Glutamatergic neuron (in vitro differentiated cells): ENCODE data around the gene SETD1B. TPM values are rescaled to one million over a fixed set of nuclear protein-coding genes. Genes with fewer than 3 reads are reported as not detected.

Experiments
- DNase-seq: peaks from one replicate; pipeline ENCODE4 v3.0.0; 2022
- H3K27ac Mint-ChIP-seq: one replicate; pipeline ENCODE4 v1.8.0; 2020; ENCODE audit warnings: mild to moderate bottlenecking, mixed read lengths, inconsistent platforms; ENCODE audit not compliant: unreplicated experiment
- H3K27me3 Mint-ChIP-seq: one replicate; pipeline ENCODE4 v1.8.0; 2020; ENCODE audit warnings: mild to moderate bottlenecking, moderate library complexity, mixed read lengths, inconsistent platforms; ENCODE audit not compliant: unreplicated experiment
- H3K36me3 Mint-ChIP-seq: one replicate; pipeline ENCODE4 v1.8.0; 2020; ENCODE audit warnings: mild to moderate bottlenecking, mixed read lengths, inconsistent platforms; ENCODE audit not compliant: unreplicated experiment
- H3K4me1 Mint-ChIP-seq: one replicate; pipeline ENCODE4 v1.8.0; 2020; ENCODE audit warnings: mild to moderate bottlenecking, low read depth, mixed read lengths, inconsistent platforms; ENCODE audit not compliant: unreplicated experiment
- H3K4me3 Mint-ChIP-seq: one replicate; pipeline ENCODE4 v1.8.0; 2020; ENCODE audit warnings: mild to moderate bottlenecking, mixed read lengths, inconsistent platforms; ENCODE audit not compliant: unreplicated experiment
- H3K9me3 Mint-ChIP-seq: one replicate; pipeline ENCODE4 v1.8.0; 2020; ENCODE audit warnings: mild to moderate bottlenecking, moderate library complexity, mixed read lengths, inconsistent platforms; ENCODE audit not compliant: unreplicated experiment
- CTCF ChIP-seq: fragments of 200-600 bp; sonication (generic); IDR thresholded peaks from one replicate; pipeline ENCODE4 v1.5.0; 2021; ENCODE audit not compliant: partially characterized antibody, unreplicated experiment
- total RNA-seq: library from RNA; stranded (reverse); fragmentation: NEBNext Ultra II Directional; extraction: Animal tissue kit (Norgen Biotek cat#: 25700); gene quantifications from one replicate; pipeline ENCODE4 v1.2.1, GENCODE V29; 2021; ENCODE audit not compliant: unreplicated experiment

Gene SETD1B
- total RNA-seq, 1 donor from 2014 or later = 35.0 TPM

GRCh38 chr12:121826318-121827150, 22.7 kb downstream of the SETD1B start:
- no peak overlapping the region for H3K4me3 Mint-ChIP-seq
- DNase-seq = no peak
- H3K27me3 Mint-ChIP-seq = peaks cover 18% of the 10 kb centered on the region
- H3K27ac Mint-ChIP-seq = peak overlapping the region; percentile 5
- no peak for TF ChIP-seq CTCF
- peaks cover 14% of the 10 kb centered on the region for H3K9me3 Mint-ChIP-seq
- no peaks in the 10 kb centered on the region for H3K4me1 Mint-ChIP-seq
- H3K36me3 Mint-ChIP-seq = no peaks in the 10 kb centered on the region

- H3K36me3 Mint-ChIP-seq = no peaks in the 10 kb centered on the region
- H3K27ac Mint-ChIP-seq = no peak overlapping the region
- peaks cover 18% of the 10 kb centered on the region for H3K27me3 Mint-ChIP-seq
- DNase-seq = no peak
- no peak overlapping the region for H3K4me3 Mint-ChIP-seq
- H3K4me1 Mint-ChIP-seq = no peaks in the 10 kb centered on the region
- H3K9me3 Mint-ChIP-seq = peaks cover 15% of the 10 kb centered on the region
- no peak for TF ChIP-seq CTCF
These were observed 23.7 kb downstream of the SETD1B start for GRCh38 chr12:121827351-121828099.

- Mint-ChIP-seq H3K27me3 (peaks cover 18% of the 10 kb centered on the region), H3K27ac (no peak overlapping the region), H3K4me3 (no peak overlapping the region), H3K4me1 (no peaks in the 10 kb centered on the region), H3K9me3 (peaks cover 16% of the 10 kb centered on the region), H3K36me3 (no peaks in the 10 kb centered on the region)
- no peak for DNase-seq
- no peak for TF ChIP-seq CTCF
These were observed 24.5 kb downstream of the SETD1B start for GRCh38 chr12:121828306-121828705.

- Mint-ChIP-seq H3K9me3 (peaks cover 16% of the 10 kb centered on the region), H3K4me3 (no peak overlapping the region), H3K27ac (no peak overlapping the region), H3K27me3 (peaks cover 18% of the 10 kb centered on the region), H3K36me3 (no peaks in the 10 kb centered on the region), H3K4me1 (no peaks in the 10 kb centered on the region)
- no peak for DNase-seq
- TF ChIP-seq CTCF = no peak
These were observed 25.0 kb downstream of the SETD1B start for GRCh38 chr12:121828826-121829225.
